NCI-H2196 treated with DMSO at 0.1 percent for 48 hours (cell line): ENCODE measurements around the gene ZNF81.
"Not testable (repeated sequence)": the region's sequence is repeated elsewhere in the genome, so short reads cannot be mapped to it uniquely, and the experiment has no call there.

Experiments
- DNase-seq: peaks from one replicate; lab custom pipeline; 2025; ENCODE audit not compliant: unreplicated experiment; lab: John Stamatoyannopoulos, UW

The ZNF81 gene

DNA sequence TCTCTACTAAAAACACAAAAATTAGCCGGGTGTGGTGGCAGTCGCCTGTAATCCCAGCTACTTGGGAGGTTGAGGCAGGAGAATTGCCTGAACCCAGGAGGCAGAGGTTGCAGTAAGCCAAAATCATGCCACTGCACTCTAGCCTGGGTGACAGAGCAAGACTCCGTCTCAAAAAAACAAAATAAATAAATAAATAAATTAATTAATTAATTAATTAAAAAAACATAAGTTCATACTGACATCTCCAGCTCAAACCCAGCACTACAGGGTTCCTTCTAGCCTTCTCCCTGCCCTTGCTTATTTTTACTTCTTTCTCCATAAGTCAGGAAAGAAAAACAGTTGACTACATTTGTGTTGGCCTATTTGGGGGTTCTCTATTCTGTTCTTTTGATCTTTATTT lies 95.3 kb downstream of the ZNF81 start:
- DNase-seq = not testable (repeated sequence)

DNA sequence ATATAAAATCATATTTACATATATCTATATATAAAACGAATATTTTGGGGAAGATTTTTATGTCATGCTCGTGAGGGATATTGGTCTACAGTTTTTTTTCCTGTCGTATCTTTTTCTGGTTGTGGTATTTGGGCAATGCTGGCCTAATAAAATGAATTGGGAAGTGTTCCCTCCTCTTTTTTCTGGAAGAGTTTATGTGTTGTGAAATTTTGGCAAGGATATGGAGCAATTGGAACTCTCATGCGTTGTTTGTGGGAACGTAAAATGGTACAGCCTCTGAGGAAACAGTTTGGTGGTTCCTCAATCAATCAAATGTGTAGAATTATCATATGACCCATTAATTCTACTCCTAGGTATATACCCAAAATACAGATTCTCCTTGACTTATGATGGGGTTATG lies 97.2 kb downstream of the ZNF81 start:
- DNase-seq = no peak

- DNase-seq = no peak
Measured at GRCh38 chrX:47936224-47936939, 99.7 kb downstream of the ZNF81 start.

- no peak for DNase-seq
Measured at GRCh38 chrX:47936940-47937317, 100.2 kb downstream of the ZNF81 start.

GRCh38 chrX:47940448-47940847 lies 103.7 kb downstream of the ZNF81 start:
- DNase-seq = no peak

GRCh38 chrX:47941423-47941822 lies 104.7 kb downstream of the ZNF81 start:
- DNase-seq = no peak

DNA sequence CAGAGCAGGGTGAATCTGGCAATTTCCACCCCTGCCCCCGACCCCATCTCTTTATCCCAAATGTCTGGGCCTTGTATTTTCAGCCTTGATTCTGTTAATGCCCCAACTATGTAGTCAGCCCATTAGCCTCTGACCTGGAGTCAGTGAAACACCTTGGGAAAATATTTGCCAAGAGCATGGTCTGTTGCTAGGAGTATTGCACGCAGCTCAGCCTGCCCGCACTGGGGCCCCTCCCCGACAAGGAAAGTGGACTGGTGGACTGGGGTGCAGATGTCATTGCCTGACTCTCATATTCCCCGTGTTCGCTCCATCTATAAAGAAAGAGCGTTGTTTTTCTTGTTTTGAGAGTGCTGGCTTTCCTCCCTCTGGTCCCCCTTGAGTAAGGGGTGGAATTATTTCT lies 118.6 kb downstream of the ZNF81 start:
- DNase-seq = not testable (repeated sequence)

- DNase-seq = no peak
Measured at GRCh38 chrX:47956016-47956415, 119.3 kb downstream of the ZNF81 start.

GRCh38 chrX:47958206-47958605 lies 121.5 kb downstream of the ZNF81 start:
- DNase-seq = not testable (repeated sequence)

DNA sequence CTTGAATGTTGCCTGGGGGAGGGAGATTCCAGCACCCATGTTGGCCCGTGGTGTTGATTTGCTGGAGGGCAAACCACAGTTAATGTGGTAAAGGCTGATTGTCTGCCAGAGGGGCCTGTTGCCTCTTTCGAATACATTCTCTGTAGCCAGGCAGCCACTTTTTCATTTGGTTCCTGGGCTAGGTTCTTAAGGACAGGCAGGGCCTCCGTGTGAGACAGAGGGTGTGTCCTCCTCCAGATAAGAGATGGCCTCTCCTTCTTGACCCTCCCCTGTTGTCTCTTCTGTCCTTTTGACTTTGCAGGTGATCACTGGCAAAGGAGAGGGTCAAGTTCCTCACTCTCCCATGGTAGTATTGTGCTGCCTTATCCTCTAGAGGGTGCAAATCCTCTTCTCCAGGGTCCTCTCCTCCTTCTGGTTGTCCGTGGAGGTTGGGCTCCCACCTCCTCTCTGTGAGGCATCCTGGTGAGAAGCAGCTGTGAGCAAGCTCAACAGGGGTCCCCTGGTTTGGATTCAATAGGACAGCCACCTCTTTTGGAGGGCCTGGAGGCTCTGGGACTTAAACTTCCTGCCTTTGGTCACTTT lies 122.2 kb downstream of the ZNF81 start:
- DNase-seq = no peak

- no peak for DNase-seq
Measured at GRCh38 chrX:47960406-47960805, 123.7 kb downstream of the ZNF81 start.

DNA sequence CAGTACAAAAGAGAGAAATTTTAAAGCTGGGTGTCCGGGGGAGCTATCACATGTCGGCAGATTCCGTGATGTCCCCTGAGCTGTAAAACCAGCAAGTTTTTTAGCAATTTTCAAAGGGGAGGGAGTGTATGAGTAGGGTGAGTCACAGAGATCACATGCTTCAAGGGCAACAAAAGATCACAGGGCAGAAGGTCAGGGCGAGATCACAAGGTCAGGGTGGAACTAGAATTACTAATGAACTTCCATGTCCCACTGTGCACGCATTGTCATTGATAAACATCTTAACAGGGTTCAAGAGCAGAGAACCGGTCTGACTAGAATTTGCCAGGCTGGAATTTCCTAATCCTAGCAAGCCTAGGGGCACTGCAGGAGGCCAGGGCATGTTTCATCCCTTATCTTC lies 125.1 kb downstream of the ZNF81 start:
- not testable (repeated sequence) for DNase-seq

DNA sequence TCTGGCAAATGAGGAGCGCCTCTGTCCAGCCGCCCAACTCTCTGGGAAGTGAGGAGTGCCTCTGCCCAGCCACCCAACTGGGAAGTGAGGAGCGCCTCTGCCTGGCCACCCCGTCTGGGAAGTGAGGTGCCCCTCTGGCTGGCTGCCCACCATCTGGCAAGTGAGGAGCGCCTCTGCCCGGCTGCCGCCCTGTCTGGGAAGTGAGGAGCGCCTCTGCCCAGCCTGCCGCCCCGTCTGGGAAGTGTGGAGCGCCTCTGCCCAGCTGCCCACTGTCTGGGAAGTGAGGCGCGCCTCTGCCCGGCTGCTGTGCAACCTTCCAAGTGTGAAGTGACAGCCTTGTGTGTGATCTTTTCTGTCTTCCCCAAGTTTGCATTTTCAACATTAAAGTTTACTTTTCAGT lies 128.8 kb downstream of the ZNF81 start:
- not testable (repeated sequence) for DNase-seq
